ENCODE measurements around the gene CDHR5.
A peak's percentile ranks its signal among the peaks of the same experiment; 100 is the strongest.

The CDHR5 gene

DNA sequence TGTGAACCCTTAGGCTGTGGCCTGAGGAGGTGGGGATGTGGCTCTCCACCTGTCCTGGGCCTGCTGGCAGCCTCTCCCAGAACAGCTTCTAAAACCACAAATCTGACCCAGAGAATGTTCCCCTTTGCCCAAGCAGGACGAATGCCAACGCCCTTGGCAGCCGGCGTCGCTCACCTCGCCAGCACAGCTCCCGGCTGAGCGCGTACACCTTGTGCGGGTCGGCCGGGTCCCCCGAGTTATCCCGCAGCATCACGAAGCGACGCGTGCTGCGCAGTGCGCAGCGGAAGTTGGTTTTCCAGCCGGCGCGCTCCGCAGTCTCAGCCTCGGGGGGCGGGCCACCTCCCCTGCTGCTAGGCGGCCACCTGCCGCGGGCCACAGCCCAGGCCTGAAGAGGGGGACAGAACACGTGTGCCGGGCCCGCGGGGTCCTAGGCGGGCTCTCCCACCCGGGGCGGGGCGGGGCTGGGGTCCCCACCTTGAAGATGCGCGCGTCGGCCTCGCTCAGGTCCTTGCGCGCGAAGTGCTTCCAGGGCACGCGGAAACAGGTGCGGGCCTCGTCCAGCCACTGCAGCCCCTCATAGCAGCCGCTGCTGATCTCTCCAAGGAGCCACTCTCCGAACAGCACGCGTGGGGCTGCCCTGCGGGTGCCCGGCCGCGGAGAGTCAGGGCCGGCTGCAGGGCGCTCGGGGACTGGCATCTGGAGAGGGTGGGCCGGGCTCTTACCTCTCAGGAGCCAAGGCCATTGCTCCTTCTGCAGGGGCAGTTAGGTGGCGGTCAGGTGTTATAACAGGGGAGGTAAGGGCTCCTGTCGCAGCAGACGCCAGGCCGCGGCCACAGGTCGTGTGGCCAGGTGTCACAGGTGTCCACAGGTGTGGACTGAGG lies 9.9 kb downstream of the CDHR5 start:
- H3K4ac ChIP-seq (ENCODE audit: low read depth, low read length) = no peak overlapping the region
- peak overlapping the region; percentile 80 for H3K4me2 ChIP-seq (ENCODE audit: low read length)
- peak overlapping the region; percentile 88 for H3K9ac ChIP-seq (ENCODE audit: low read length)
- peaks cover 2% of the 10 kb centered on the region for H3K79me1 ChIP-seq (ENCODE audit: low read length)
- H3K4me1 ChIP-seq (ENCODE audit: control insufficient read depth, low read depth, low read length) = no peaks in the 10 kb centered on the region
- no peaks in the 10 kb centered on the region for H3K27me3 ChIP-seq (ENCODE audit: insufficient read depth, low read length, poor library complexity)
- H3K23ac ChIP-seq (ENCODE audit: low read length) = peak overlapping the region; percentile 45
- no peak overlapping the region for H2BK15ac ChIP-seq (replicated peaks; ENCODE audit: low read depth)
- no peak for DNase-seq
- no CpG with 5 or more reads among the region's 68 CpGs for WGBS (ENCODE audit: extremely low coverage, insufficient coverage, low lambda C conversion rate)
- H3K36me3 ChIP-seq (ENCODE audit: control insufficient read depth, insufficient read depth, low read length) = peaks cover 1% of the 10 kb centered on the region
- H3K18ac ChIP-seq (ENCODE audit: low read length) = no peak overlapping the region
- H3K56ac ChIP-seq (ENCODE audit: low read length) = peak overlapping the region; percentile 94
- no peak overlapping the region for H2AK5ac ChIP-seq (ENCODE audit: low read length)
- H4K5ac ChIP-seq (ENCODE audit: low read length) = no peak overlapping the region
- peak overlapping the region; percentile 2 for H3K27ac ChIP-seq (ENCODE audit: low read depth, low read length)
- H2BK120ac ChIP-seq (ENCODE audit: low read depth, low read length) = no peak overlapping the region
- no peaks in the 10 kb centered on the region for H3K79me2 ChIP-seq (ENCODE audit: control insufficient read depth, insufficient read depth, low read length)
- no peak overlapping the region for H2BK5ac ChIP-seq (ENCODE audit: low read length)
- no peak overlapping the region for H4K8ac ChIP-seq (ENCODE audit: low read depth, low read length)
- peak overlapping the region; percentile 69 for H3K4me3 ChIP-seq (ENCODE audit: low read length)

DNA sequence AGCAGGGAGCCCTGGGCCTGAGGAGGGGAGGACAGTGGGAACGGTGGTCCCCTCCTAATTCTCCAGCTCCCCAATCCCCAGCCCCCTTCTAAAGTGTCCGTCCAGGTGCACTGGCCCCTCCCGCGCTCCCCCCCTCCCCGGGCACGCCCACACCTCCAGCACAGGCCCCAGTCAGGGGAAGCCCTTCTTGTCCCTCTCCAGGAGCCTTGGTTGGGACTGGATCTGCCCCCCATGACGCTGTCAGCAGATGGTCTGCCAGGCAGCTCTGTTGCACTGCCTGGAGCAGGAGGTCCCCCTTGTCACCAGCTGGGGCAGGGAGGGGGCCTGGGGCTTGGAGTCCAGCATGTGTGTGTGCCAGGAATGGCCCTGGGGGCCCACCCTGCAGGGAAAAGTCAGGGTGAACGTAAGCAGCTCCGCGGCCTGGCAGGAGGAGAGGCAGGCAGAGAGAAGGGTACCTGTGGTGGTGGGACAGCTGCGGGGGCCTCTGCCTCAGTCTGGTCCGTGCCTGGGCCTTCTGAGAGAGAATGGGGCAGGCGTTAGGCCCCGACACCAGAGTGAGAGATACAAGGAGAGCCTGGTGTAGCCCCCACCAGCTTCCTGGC lies 10.6 kb downstream of the CDHR5 start:
- Histone ChIP-seq H3K4me3 (ENCODE audit: low read length) (no peak overlapping the region), H2BK15ac (replicated peaks; ENCODE audit: low read depth) (no peak overlapping the region), H3K56ac (ENCODE audit: low read length) (no peak overlapping the region), H4K8ac (ENCODE audit: low read depth, low read length) (no peak overlapping the region), H3K4me1 (ENCODE audit: control insufficient read depth, low read depth, low read length) (no peaks in the 10 kb centered on the region), H3K4me2 (ENCODE audit: low read length) (no peak overlapping the region), H3K23ac (ENCODE audit: low read length) (no peak overlapping the region), H3K79me2 (ENCODE audit: control insufficient read depth, insufficient read depth, low read length) (no peaks in the 10 kb centered on the region), H3K18ac (ENCODE audit: low read length) (no peak overlapping the region), H3K9ac (ENCODE audit: low read length) (no peak overlapping the region), H3K4ac (ENCODE audit: low read depth, low read length) (no peak overlapping the region), H3K36me3 (ENCODE audit: control insufficient read depth, insufficient read depth, low read length) (peaks cover 3% of the 10 kb centered on the region), H3K27me3 (ENCODE audit: insufficient read depth, low read length, poor library complexity) (no peaks in the 10 kb centered on the region), H2AK5ac (ENCODE audit: low read length) (no peak overlapping the region), H3K27ac (ENCODE audit: low read depth, low read length) (no peak overlapping the region), H3K79me1 (ENCODE audit: low read length) (peaks cover 2% of the 10 kb centered on the region), H4K5ac (ENCODE audit: low read length) (no peak overlapping the region), H2BK5ac (ENCODE audit: low read length) (no peak overlapping the region), H2BK120ac (ENCODE audit: low read depth, low read length) (no peak overlapping the region)
- no CpG with 5 or more reads among the region's 14 CpGs for WGBS (ENCODE audit: extremely low coverage, insufficient coverage, low lambda C conversion rate)
- no peak for DNase-seq

DNA sequence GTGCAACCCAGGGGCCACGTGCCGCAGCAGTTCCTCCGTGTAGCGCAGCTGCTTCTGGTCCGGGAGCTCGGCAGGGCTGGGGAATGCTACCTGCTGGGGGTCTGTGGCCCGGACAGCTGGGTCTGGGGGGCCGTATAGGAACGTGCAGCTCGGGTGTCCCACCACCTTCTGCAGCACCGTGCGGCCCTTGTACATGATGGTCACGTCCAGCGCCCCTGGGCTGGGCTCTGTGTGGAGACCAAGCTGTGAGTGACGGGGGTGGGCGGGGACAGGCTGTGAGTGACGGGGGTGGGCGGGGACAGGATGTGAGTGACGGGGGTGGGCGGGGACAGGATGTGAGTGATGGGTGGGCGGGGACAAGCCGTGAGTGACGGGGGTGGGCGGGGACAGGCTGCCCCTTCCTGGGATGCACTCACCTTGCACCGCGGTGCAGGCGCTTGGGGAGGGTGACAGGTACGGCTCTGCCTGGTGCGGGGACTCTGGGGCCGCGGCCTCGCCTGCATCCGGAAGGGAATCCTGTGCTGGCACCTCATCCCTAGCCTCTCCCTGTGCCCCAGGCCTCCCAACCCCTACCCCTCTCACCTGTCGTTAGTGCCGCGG lies 11.3 kb downstream of the CDHR5 start:
- H4K5ac ChIP-seq (ENCODE audit: low read length) = no peak overlapping the region
- no peaks in the 10 kb centered on the region for H3K4me1 ChIP-seq (ENCODE audit: control insufficient read depth, low read depth, low read length)
- peaks cover 2% of the 10 kb centered on the region for H3K79me1 ChIP-seq (ENCODE audit: low read length)
- no CpG with 5 or more reads among the region's 36 CpGs for WGBS (ENCODE audit: extremely low coverage, insufficient coverage, low lambda C conversion rate)
- peak; percentile 85 for DNase-seq
- H3K4me2 ChIP-seq (ENCODE audit: low read length) = no peak overlapping the region
- no peak overlapping the region for H3K4me3 ChIP-seq (ENCODE audit: low read length)
- no peak overlapping the region for H3K27ac ChIP-seq (ENCODE audit: low read depth, low read length)
- no peak overlapping the region for H2AK5ac ChIP-seq (ENCODE audit: low read length)
- no peak overlapping the region for H2BK120ac ChIP-seq (ENCODE audit: low read depth, low read length)
- H3K27me3 ChIP-seq (ENCODE audit: insufficient read depth, low read length, poor library complexity) = no peaks in the 10 kb centered on the region
- no peak overlapping the region for H2BK15ac ChIP-seq (replicated peaks; ENCODE audit: low read depth)
- H3K56ac ChIP-seq (ENCODE audit: low read length) = no peak overlapping the region
- peaks cover 3% of the 10 kb centered on the region for H3K36me3 ChIP-seq (ENCODE audit: control insufficient read depth, insufficient read depth, low read length)
- H3K4ac ChIP-seq (ENCODE audit: low read depth, low read length) = no peak overlapping the region
- no peaks in the 10 kb centered on the region for H3K79me2 ChIP-seq (ENCODE audit: control insufficient read depth, insufficient read depth, low read length)
- H4K8ac ChIP-seq (ENCODE audit: low read depth, low read length) = no peak overlapping the region
- H2BK5ac ChIP-seq (ENCODE audit: low read length) = no peak overlapping the region
- H3K23ac ChIP-seq (ENCODE audit: low read length) = no peak overlapping the region
- H3K9ac ChIP-seq (ENCODE audit: low read length) = no peak overlapping the region
- H3K18ac ChIP-seq (ENCODE audit: low read length) = no peak overlapping the region

DNA sequence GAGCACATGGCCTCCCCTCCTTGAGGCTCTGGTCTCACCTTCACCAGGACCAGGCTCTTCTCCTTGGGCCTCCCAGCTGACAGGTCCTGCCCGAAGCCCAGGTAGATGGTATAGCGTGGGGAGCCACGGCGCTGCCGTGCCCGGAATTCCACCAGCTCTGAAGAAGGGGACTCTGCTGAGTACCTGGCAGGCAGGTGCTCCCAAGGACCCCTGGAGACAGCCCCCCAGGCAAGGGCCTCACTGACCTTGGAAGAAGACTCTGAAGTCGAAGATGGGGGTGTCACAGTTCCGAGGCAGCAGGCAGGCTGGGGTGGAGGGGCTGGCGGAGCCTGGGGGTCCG lies 11.8 kb downstream of the CDHR5 start:
- Histone ChIP-seq H4K8ac (ENCODE audit: low read depth, low read length) (no peak overlapping the region), H3K9ac (ENCODE audit: low read length) (no peak overlapping the region), H3K4me2 (ENCODE audit: low read length) (no peak overlapping the region), H3K27me3 (ENCODE audit: insufficient read depth, low read length, poor library complexity) (no peaks in the 10 kb centered on the region), H3K79me1 (ENCODE audit: low read length) (peaks cover 2% of the 10 kb centered on the region), H2AK5ac (ENCODE audit: low read length) (no peak overlapping the region), H2BK15ac (replicated peaks; ENCODE audit: low read depth) (no peak overlapping the region), H3K4me1 (ENCODE audit: control insufficient read depth, low read depth, low read length) (no peaks in the 10 kb centered on the region), H2BK5ac (ENCODE audit: low read length) (no peak overlapping the region), H3K79me2 (ENCODE audit: control insufficient read depth, insufficient read depth, low read length) (no peaks in the 10 kb centered on the region), H3K27ac (ENCODE audit: low read depth, low read length) (no peak overlapping the region), H3K56ac (ENCODE audit: low read length) (no peak overlapping the region), H3K36me3 (ENCODE audit: control insufficient read depth, insufficient read depth, low read length) (peaks cover 6% of the 10 kb centered on the region), H3K18ac (ENCODE audit: low read length) (no peak overlapping the region), H3K23ac (ENCODE audit: low read length) (no peak overlapping the region), H3K4ac (ENCODE audit: low read depth, low read length) (no peak overlapping the region), H2BK120ac (ENCODE audit: low read depth, low read length) (no peak overlapping the region), H3K4me3 (ENCODE audit: low read length) (no peak overlapping the region), H4K5ac (ENCODE audit: low read length) (no peak overlapping the region)
- no CpG with 5 or more reads among the region's 10 CpGs for WGBS (ENCODE audit: extremely low coverage, insufficient coverage, low lambda C conversion rate)
- DNase-seq = no peak

DNA sequence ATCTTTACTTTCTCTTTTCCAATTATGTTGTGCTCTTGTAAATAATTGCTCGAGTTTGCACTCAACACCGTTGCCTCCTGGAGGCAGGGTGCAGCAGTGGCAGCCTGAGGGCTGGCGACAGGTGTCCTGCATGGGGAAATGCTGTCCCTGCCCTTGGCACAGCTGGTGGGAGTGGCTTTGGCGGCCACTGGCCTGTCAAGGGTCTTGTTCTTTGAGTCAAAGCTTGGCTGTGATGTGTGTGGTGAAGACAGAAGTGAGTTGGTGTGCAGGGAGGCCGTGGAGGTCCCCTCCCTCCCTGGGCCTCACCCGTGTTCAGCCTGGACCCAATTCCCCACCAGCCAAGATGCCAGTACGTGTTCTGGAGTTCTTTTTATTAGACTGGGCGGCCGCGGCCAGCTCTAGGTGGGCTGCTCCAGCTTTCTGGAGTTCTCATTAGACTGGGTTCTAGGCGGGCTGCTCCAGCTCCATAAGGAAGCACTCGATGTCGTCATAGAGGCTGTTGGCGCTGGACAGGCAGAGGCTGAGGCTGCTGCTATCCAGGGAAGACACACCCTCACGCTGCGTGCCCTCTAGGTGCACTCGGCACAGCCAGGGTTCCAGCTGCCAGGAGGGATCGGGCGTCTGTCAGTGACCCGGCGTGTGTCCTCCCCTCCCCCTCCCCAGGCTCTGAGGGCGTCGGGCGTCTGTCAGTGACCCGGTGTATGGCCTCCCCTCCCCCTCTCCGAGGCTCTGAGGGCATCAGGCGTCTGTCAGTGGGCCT lies 12.4 kb downstream of the CDHR5 start:
- Histone ChIP-seq H3K27ac (ENCODE audit: low read depth, low read length) (no peak overlapping the region), H3K36me3 (ENCODE audit: control insufficient read depth, insufficient read depth, low read length) (peaks cover 8% of the 10 kb centered on the region), H3K4me2 (ENCODE audit: low read length) (no peak overlapping the region), H2AK5ac (ENCODE audit: low read length) (no peak overlapping the region), H4K8ac (ENCODE audit: low read depth, low read length) (no peak overlapping the region), H2BK120ac (ENCODE audit: low read depth, low read length) (no peak overlapping the region), H2BK5ac (ENCODE audit: low read length) (no peak overlapping the region), H4K5ac (ENCODE audit: low read length) (no peak overlapping the region), H2BK15ac (replicated peaks; ENCODE audit: low read depth) (no peak overlapping the region), H3K56ac (ENCODE audit: low read length) (no peak overlapping the region), H3K4me1 (ENCODE audit: control insufficient read depth, low read depth, low read length) (no peaks in the 10 kb centered on the region), H3K4ac (ENCODE audit: low read depth, low read length) (no peak overlapping the region), H3K79me1 (ENCODE audit: low read length) (peaks cover 2% of the 10 kb centered on the region), H3K27me3 (ENCODE audit: insufficient read depth, low read length, poor library complexity) (no peaks in the 10 kb centered on the region), H3K18ac (ENCODE audit: low read length) (no peak overlapping the region), H3K9ac (ENCODE audit: low read length) (no peak overlapping the region), H3K79me2 (ENCODE audit: control insufficient read depth, insufficient read depth, low read length) (no peaks in the 10 kb centered on the region), H3K4me3 (ENCODE audit: low read length) (no peak overlapping the region), H3K23ac (ENCODE audit: low read length) (no peak overlapping the region)
- peak; percentile 45 for DNase-seq
- no CpG with 5 or more reads among the region's 27 CpGs for WGBS (ENCODE audit: extremely low coverage, insufficient coverage, low lambda C conversion rate)

Data from mesendoderm (in vitro differentiated cells).